K562 (cell line): Measurements from ENCODE around the gene SNX30. TPM values are rescaled to one million over a fixed set of nuclear protein-coding genes. Genes with fewer than 3 reads are reported as not detected.

ENCODE experiments used
- ATAC-seq: fragments of 200-7000 bp; cut with Tn5 transposase; 3 replicates; pipeline ENCODE4 v1.9.1; 2020; ENCODE audit warnings: moderate library complexity
- BruUV-seq: library from RNA; stranded (reverse); fragments of 400-500 nt; replicated peaks from 2 replicates; lab custom pipeline; 2021; lab: Mats Ljungman, UMichigan
- CTCF ChIA-PET: fragments of 300-600 bp; formaldehyde crosslinking; extraction: SDS; loops from one replicate; lab custom pipeline; 2021; ENCODE audit warnings: low intra/inter-chr PET ratio; lab: Yijun Ruan, JAX
- POLR2A ChIA-PET: fragments of 300-600, 350-650 bp; sonication (Branson Sonifier 250); formaldehyde crosslinking; extraction: SDS; loops from one replicate; lab custom pipeline; 2021; ENCODE audit warnings: antibody characterized with exemption, inconsistent platforms; lab: Yijun Ruan, JAX
- DNase-seq, 4 experiments: peaks; one replicate each; pipeline versions ENCODE4 v3.0.0 to v3.0.0-alpha.2; 2011 to 2018; ENCODE audit warnings: low spot score in 3 of 4, mixed read lengths in 3 of 4; ENCODE audit errors: extremely low read depth in 1 of 4
- FAIRE-seq: peaks from 2 replicates; lab custom pipeline; 2011; peaks lifted over from hg19 to GRCh38; lab: Jason Lieb, UNC
- H2AFZ ChIP-seq: 2 replicates; pipeline ENCODE4 v1.6.0; 2011; ENCODE audit warnings: low read depth, low read length, control low read depth, inconsistent platforms
- H3K27ac ChIP-seq: fragments of 200-600 bp; 3 replicates; pipeline ENCODE4 v1.8.0; 2011; ENCODE audit warnings: low read depth, mild to moderate bottlenecking, control low read depth, inconsistent platforms, low read length, moderate library complexity, mixed read lengths; ENCODE audit errors: extremely low read depth
- H3K27me3 ChIP-seq, 2 experiments: fragments of 300-600 bp in 1 of 2; 2 replicates in 1 of 2; 3 replicates in 1 of 2; pipeline versions ENCODE4 v1.6.0 to v1.8.0; 2011; ENCODE audit warnings: inconsistent platforms in 2 of 2, low read length in 2 of 2, mild to moderate bottlenecking in 1 of 2, mixed read lengths in 1 of 2, moderate library complexity in 1 of 2; ENCODE audit not compliant: control insufficient read depth in 2 of 2, insufficient read depth in 2 of 2
- H3K36me3 ChIP-seq: fragments of 300-600 bp; 3 replicates; pipeline ENCODE4 v1.8.0; 2011; ENCODE audit warnings: mild to moderate bottlenecking, low read length, inconsistent platforms; ENCODE audit not compliant: control insufficient read depth, insufficient read depth
- H3K4me1 ChIP-seq, 2 experiments: fragments of 200-600 bp in 1 of 2; replicated peaks in 1 of 2; 2 replicates in 1 of 2; 3 replicates in 1 of 2; pipeline versions ENCODE4 v1.5.1 to v1.8.0; 2011; ENCODE audit warnings: inconsistent platforms in 2 of 2, low read length in 2 of 2, mild to moderate bottlenecking in 1 of 2, mixed read lengths in 1 of 2, moderate library complexity in 1 of 2; ENCODE audit not compliant: control insufficient read depth in 2 of 2, insufficient read depth in 2 of 2
- H3K4me2 ChIP-seq: 2 replicates; pipeline ENCODE4 v1.6.1; 2011; ENCODE audit warnings: low read length, control low read depth, inconsistent platforms, mixed read lengths; ENCODE audit not compliant: insufficient read depth
- H3K4me3 ChIP-seq: fragments of 200-600 bp; sonication (generic), shearing (Covaris generic); 2 replicates; pipeline ENCODE4 v1.5.1; 2016; ENCODE audit warnings: control low read depth, inconsistent platforms
- H3K79me2 ChIP-seq: fragments of 200-600 bp; 3 replicates; pipeline ENCODE4 v1.8.0; 2011; ENCODE audit warnings: low read length, inconsistent platforms; ENCODE audit not compliant: control insufficient read depth, insufficient read depth
- H3K9ac ChIP-seq, 2 experiments: 2 replicates each; pipeline versions ENCODE4 v1.6.0 to v1.6.1; 2011; ENCODE audit warnings: low read depth in 2 of 2, low read length in 2 of 2, control low read depth in 1 of 2, inconsistent platforms in 1 of 2, mild to moderate bottlenecking in 1 of 2, mixed read lengths in 1 of 2; ENCODE audit not compliant: insufficient read depth in 1 of 2
- H3K9me1 ChIP-seq: one replicate; pipeline ENCODE4 v1.6.0; 2011; ENCODE audit warnings: inconsistent platforms, mild to moderate bottlenecking, low read length, moderate library complexity; ENCODE audit not compliant: control insufficient read depth, insufficient read depth
- H3K9me3 ChIP-seq: replicated peaks from 2 replicates; pipeline ENCODE4 v1.5.1; 2011; ENCODE audit warnings: low read depth, low read length, inconsistent platforms; ENCODE audit not compliant: control insufficient read depth, insufficient read depth
- H4K20me1 ChIP-seq: replicated peaks from 2 replicates; pipeline ENCODE4 v1.6.1; 2011; ENCODE audit warnings: low read length, inconsistent platforms, mixed read lengths; ENCODE audit not compliant: control insufficient read depth, insufficient read depth
- CREM ChIP-seq: IDR thresholded peaks from 2 replicates; pipeline ENCODE4 v1.6.1; 2014; ENCODE audit warnings: antibody characterized with exemption, low read depth
- DNMT1 ChIP-seq: fragments of 450-650 bp; IDR thresholded peaks from 2 replicates; pipeline ENCODE4 v1.6.1; 2016; ENCODE audit warnings: antibody characterized with exemption, mild to moderate bottlenecking
- HLTF ChIP-seq: fragments of 450-650 bp; IDR thresholded peaks from 2 replicates; pipeline ENCODE4 v1.6.1; 2016
- IRF2 ChIP-seq: sonication (generic); formaldehyde crosslinking; IDR thresholded peaks from 2 replicates; pipeline ENCODE4 v1.8.1; 2022; ENCODE audit warnings: mild to moderate bottlenecking, missing genetic modification reagents
- PYGO2 ChIP-seq: fragments of 450-650 bp; IDR thresholded peaks from 2 replicates; pipeline ENCODE4 v1.6.1; 2016; ENCODE audit warnings: mild to moderate bottlenecking, missing genetic modification characterization, moderate library complexity, missing compliant biosample characterization
- ZFP36 ChIP-seq: fragments of 150-350 bp; IDR thresholded peaks from 2 replicates; pipeline ENCODE4 v1.6.1; 2018; ENCODE audit warnings: low read length, low read depth; ENCODE audit not compliant: partially characterized antibody
- ZNF785 ChIP-seq: fragments of 250-450 bp; sonication (Bioruptor Pico); IDR thresholded peaks from 2 replicates; pipeline ENCODE4 v1.4.0; 2020; ENCODE audit warnings: mild to moderate bottlenecking
- WGBS: fragments of 100-300 bp; shearing (Covaris generic); methylation state at CpG from one replicate; pipeline ENCODE4 v1.1.6; 2016; ENCODE audit warnings: low coverage, mixed read lengths; ENCODE audit not compliant: insufficient coverage; ENCODE audit errors: missing lambda C conversion rate; 5-methylcytosine and 5-hydroxymethylcytosine counted together
- in situ Hi-C: fragments of 300-500 bp; cut with MboI; formaldehyde crosslinking; loops from 4 replicates; pipeline ENCODE4 v1.15.0; 2018; ENCODE audit warnings: inconsistent platforms, mixed read lengths
- intact Hi-C: fragments of 100-400 bp; cut with micrococcal nuclease; formaldehyde crosslinking; loops from 2 replicates; pipeline ENCODE4 v1.14.2; 2022
- polyA plus RNA-seq, 8 experiments: library from polyadenylated mRNA; depleted of rRNA in 4 of 8; stranded (reverse) in 5 of 8; unstranded in 3 of 8; fragments of >200 nt; fragmentation: Nextera tagmentation in 2 of 8; fragmentation: Illumina TruSeq in 1 of 8; extraction: Ambion mirVana in 2 of 8; extraction: Trizol in 1 of 8; gene quantifications; 2 replicates each; pipeline versions ENCODE4 v1.2.1 to v1.2.3, GENCODE V29; 2011 to 2014; ENCODE audit warnings: inconsistent platforms in 1 of 8, missing spikeins in 1 of 8
- total RNA-seq, 7 experiments: library from RNA; depleted of rRNA in 6 of 7; stranded (reverse); fragments of >200 nt in 6 of 7; fragmentation: Illumina TruSeq in 2 of 7; extraction: Trizol in 2 of 7; gene quantifications; 2 replicates each; pipeline versions ENCODE4 v1.2.1 to v1.2.3, GENCODE V29; 2011 to 2021; ENCODE audit warnings: low replicate concordance in 1 of 7
- TF ChIP-seq, protein P1 (sequence below), 2 experiments: fragments of 450-650 bp; conservative IDR thresholded peaks; 2 replicates each; pipeline ENCODE4 v1.6.1; 2017; ENCODE audit warnings: mild to moderate bottlenecking in 2 of 2, moderate library complexity in 2 of 2
- TF ChIP-seq, protein P2 (sequence below): fragments of 200-800 bp; sonication (Bioruptor generic); IDR thresholded peaks from 2 replicates; pipeline ENCODE4 v1.6.1; 2017; ENCODE audit warnings: missing genetic modification characterization, missing compliant biosample characterization

Gene SNX30
- total and polyA plus RNA-seq, 9 of the 15 experiments (the other 6 are each of a cell fraction or from before 2014, with no cell fraction given): 0.76 to 5.9 (median 3.3) TPM

DNA sequence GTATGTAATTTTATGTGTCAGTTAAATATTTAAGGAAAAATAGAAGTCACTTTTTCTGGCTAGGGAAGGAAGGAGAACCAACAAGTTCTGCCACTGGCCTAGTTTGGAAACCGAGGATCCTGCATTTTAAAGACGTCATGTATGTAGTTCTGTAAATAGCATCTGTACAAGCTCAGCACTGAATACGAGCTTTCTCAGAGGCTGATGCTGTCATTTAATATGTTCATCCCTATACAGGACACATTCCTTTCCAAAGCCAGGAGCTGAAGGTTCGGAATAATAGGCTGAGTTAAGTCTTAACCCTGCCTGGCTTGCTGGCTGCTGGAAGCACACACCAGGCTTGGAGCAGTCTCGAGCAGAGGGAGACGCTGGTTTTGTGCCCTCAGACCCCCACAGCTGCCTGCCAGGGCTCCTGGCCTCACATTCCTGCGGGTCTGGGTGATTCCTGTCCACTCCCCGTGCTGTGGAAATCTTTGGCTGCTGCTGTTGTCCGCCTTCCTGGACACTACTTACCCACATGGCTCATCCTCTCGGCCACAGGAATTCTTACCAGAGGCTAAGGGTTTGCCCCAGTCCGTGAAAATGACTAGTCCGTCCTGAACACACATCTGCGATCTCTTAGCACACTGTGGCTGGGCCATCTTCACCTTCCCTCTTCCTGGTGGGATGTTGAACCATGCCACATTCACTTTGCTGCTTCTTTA lies 103.5 kb downstream of the SNX30 start (continued):
- TF ChIP-seq HLTF: no peak
- TF ChIP-seq, protein P1, sequence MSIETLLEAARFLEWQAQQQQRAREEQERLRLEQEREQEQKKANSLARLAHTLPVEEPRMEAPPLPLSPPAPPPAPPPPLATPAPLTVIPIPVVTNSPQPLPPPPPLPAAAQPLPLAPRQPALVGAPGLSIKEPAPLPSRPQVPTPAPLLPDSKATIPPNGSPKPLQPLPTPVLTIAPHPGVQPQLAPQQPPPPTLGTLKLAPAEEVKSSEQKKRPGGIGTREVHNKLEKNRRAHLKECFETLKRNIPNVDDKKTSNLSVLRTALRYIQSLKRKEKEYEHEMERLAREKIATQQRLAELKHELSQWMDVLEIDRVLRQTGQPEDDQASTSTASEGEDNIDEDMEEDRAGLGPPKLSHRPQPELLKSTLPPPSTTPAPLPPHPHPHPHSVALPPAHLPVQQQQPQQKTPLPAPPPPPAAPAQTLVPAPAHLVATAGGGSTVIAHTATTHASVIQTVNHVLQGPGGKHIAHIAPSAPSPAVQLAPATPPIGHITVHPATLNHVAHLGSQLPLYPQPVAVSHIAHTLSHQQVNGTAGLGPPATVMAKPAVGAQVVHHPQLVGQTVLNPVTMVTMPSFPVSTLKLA (conservative IDR thresholded peaks at IDR 0.05): no peak
- TF ChIP-seq ZNF785 (CRISPR knock-in tag): no peak
- no peak for TF ChIP-seq ZFP36
- TF ChIP-seq DNMT1: no peak
- no peak for TF ChIP-seq PYGO2 (tag)
- TF ChIP-seq, protein P2, sequence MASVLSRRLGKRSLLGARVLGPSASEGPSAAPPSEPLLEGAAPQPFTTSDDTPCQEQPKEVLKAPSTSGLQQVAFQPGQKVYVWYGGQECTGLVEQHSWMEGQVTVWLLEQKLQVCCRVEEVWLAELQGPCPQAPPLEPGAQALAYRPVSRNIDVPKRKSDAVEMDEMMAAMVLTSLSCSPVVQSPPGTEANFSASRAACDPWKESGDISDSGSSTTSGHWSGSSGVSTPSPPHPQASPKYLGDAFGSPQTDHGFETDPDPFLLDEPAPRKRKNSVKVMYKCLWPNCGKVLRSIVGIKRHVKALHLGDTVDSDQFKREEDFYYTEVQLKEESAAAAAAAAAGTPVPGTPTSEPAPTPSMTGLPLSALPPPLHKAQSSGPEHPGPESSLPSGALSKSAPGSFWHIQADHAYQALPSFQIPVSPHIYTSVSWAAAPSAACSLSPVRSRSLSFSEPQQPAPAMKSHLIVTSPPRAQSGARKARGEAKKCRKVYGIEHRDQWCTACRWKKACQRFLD (CRISPR knock-in tag): no peak

DNA sequence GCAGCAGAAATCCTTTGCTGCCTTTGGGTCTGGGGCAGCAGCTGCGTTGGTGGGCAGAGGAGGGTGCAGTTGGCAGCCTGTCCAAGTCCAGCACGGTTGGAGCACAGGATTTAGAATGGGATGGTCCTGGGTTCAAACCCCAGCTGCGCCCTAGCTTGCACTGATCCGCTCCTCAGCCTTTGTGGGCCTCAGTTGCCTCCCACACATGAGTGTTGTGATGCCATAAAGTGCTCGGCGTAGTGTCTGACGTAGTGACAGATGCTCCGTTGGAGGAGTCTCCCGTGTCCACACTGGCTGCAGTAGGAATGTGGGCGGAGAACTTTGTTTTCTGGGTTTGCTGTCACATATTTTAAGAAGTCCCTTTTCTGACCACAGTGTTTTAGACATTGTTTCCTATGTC lies 104.1 kb downstream of the SNX30 start:
- no peaks in the 10 kb centered on the region for H3K9me1 ChIP-seq
- FAIRE-seq (no peak), DNase-seq (no peak), ATAC-seq (no peak)
- no peaks in the 10 kb centered on the region for H4K20me1 ChIP-seq
- H3K79me2 ChIP-seq: no peaks in the 10 kb centered on the region
- in situ Hi-C loops: no loop called here
- H3K4me1 ChIP-seq: peaks cover 0 to 3% of the 10 kb centered on the region in 2 experiments; a peak in 1 of 5 replicates
- TF ChIP-seq CREM: 0 out of 2 replicates have a peak, but pooled peaks have one; percentile 13
- TF ChIP-seq IRF2 (CRISPR knock-in tag): no peak
- H3K27me3 ChIP-seq: no peaks in the 10 kb centered on the region; a peak in 1 of 5 replicates
- H3K36me3 ChIP-seq: no peaks in the 10 kb centered on the region
- no peak overlapping the region for H3K4me3 ChIP-seq
- BruUV-seq: no TSS peak
- H3K9me3 ChIP-seq: no peaks in the 10 kb centered on the region
- H3K27ac ChIP-seq: no peak overlapping the region
- POLR2A ChIA-PET: no interaction called here
- intact Hi-C loops: no loop called here
- no peak overlapping the region for H3K9ac ChIP-seq
- CTCF ChIA-PET: no interaction called here
- 35% methylated on average over 10 of the region's 10 CpGs for WGBS
- H3K4me2 ChIP-seq: no peak overlapping the region
- H2AFZ ChIP-seq: no peak overlapping the region
